HFF-Myc (cell line): ENCODE results near the gene CXCL5.

Experiments
- DNase-seq: peaks from one replicate; pipeline ENCODE4 v3.0.0-alpha.2; 2011; ENCODE audit warnings: low read depth; ENCODE audit errors: extremely low read depth
- H3K4me3 ChIP-seq: replicated peaks from 2 replicates; pipeline ENCODE4 v1.5.1; 2011; ENCODE audit warnings: low read depth, mild to moderate bottlenecking, control low read depth, low read length
- CTCF ChIP-seq: IDR thresholded peaks from 2 replicates; pipeline ENCODE4 v1.5.1; 2012; ENCODE audit warnings: mild to moderate bottlenecking, low read depth, low read length, control low read depth; ENCODE audit errors: missing control alignments

The CXCL5 gene

GRCh38 chr4:74039315-74039763, 40.9 kb upstream of the CXCL5 start:
- no peak for TF ChIP-seq CTCF
- peak overlapping the region; percentile 67 for H3K4me3 ChIP-seq
- DNase-seq = no peak

- H3K4me3 ChIP-seq = peak within 1 kb of the TSS; percentile 67
- TF ChIP-seq CTCF = peak; percentile 14
- no peak for DNase-seq
Measured at GRCh38 chr4:74038425-74039314, 40.2 kb upstream of the CXCL5 start, which contains the start of gene CXCL3. CXCL3 (minus strand) TSS chr4:74038689; CDS start chr4:74038611, 78 bp downstream.

DNA sequence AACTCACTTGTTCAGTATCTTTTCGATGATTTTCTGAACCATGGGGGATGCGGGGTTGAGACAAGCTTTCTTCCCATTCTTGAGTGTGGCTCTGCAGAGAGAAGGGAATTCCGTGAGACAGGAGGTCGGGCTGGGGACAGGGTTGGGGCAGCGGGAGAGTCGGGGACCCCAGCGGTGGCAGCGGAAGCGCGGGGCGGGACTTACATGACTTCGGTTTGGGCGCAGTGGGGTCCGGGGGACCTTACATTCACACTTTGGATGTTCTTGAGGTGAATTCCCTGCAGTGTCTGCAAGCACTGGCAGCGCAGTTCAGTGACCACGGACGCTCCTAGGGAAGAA, 39.6 kb upstream of the CXCL5 start:
- H3K4me3 ChIP-seq = peak overlapping the region; percentile 67
- TF ChIP-seq CTCF = no peak
- no peak for DNase-seq

GRCh38 chr4:74037076-74037955, 38.8 kb upstream of the CXCL5 start:
- DNase-seq = no peak
- peak overlapping the region; percentile 67 for H3K4me3 ChIP-seq
- TF ChIP-seq CTCF = no peak

DNA sequence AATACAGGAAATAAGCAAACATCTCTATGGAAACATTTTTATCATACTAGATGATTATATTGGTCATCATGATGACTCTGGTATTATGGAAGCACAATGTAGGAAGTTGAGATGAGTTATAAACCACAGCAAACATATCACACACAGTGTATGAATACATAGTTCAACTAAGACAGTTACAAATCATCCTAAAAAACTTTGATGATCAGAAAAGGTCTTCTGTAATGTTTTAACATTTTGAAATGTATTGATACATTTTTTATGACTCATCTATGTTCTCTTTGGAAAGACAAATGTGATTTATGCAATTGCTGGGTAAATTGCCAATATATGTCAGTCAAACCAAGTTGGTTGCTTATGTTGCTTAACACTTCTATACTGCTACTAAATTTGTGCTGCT, 35.3 kb upstream of the CXCL5 start:
- DNase-seq = no peak
- no peak overlapping the region for H3K4me3 ChIP-seq
- no peak for TF ChIP-seq CTCF

DNA sequence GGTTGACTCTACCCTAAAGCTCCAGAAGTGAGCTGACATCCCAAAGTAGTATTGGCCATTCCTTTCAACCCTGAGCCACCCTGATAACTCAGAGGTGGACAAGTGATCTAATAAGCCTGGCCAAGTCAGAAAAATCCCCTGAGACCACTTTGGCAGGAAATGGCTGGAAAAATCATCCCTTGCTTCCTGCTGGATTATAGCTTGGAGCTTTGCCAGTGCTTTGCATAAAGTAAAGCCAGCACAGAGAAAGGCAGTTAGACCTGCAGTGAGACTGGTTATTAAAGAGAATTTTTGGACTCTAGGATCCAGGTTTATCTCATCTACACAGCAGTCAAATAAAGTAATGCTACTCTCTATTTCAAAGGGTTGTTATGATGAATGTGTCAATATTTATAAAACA, 33.6 kb upstream of the CXCL5 start:
- DNase-seq = no peak
- TF ChIP-seq CTCF = no peak

More for the DNA sequence above, 33.6 kb upstream of the CXCL5 start:
- no peak overlapping the region for H3K4me3 ChIP-seq
